Vagina (tissue), 2 donors: ENCODE measurements around the gene CDC73. TPM values are rescaled to one million over a fixed set of nuclear protein-coding genes. Genes with fewer than 3 reads are reported as not detected.

Experiments used
- DNase-seq, 2 donors: peaks; one replicate each; pipeline ENCODE4 v3.0.0-alpha.2; 2017; ENCODE audit errors: extremely low spot score in 2 of 2
- H3K27ac ChIP-seq: fragments of 200-600 bp; sonication (generic); one replicate; pipeline ENCODE4 v1.5.1; 2019
- H3K27me3 ChIP-seq: fragments of 200-600 bp; sonication (generic); one replicate; pipeline ENCODE4 v1.5.1; 2019
- H3K36me3 ChIP-seq, 2 donors: fragments of 200-600 bp; sonication (generic); one replicate each; pipeline ENCODE4 v1.5.1; 2017 to 2019
- H3K4me1 ChIP-seq: fragments of 200-600 bp; sonication (generic); one replicate; pipeline ENCODE4 v1.5.1; 2019
- H3K4me3 ChIP-seq, 2 donors: fragments of 200-600 bp; sonication (generic); 1 replicate in 1 of 2; 2 replicates in 1 of 2; pipeline ENCODE4 v1.5.1; 2016 to 2019
- H3K9me3 ChIP-seq: fragments of 200-600 bp; sonication (generic); one replicate; pipeline ENCODE4 v1.5.1; 2019
- POLR2A ChIP-seq, 2 donors: fragments of 450-650 bp; IDR thresholded peaks; one replicate each; pipeline ENCODE4 v1.6.1; 2017; ENCODE audit warnings: antibody characterized with exemption in 2 of 2, mild to moderate bottlenecking in 2 of 2, moderate library complexity in 2 of 2
- POLR2AphosphoS5 ChIP-seq, 2 donors: sonication (generic); formaldehyde crosslinking; IDR thresholded peaks; one replicate each; pipeline ENCODE4 v1.9.0; 2017; ENCODE audit warnings: antibody characterized with exemption in 2 of 2, mild to moderate bottlenecking in 2 of 2, low read depth in 1 of 2; ENCODE audit not compliant: insufficient read depth in 1 of 2
- intact Hi-C: fragments of 100-400 bp; cut with DNase I; formaldehyde crosslinking; loops from one replicate; pipeline ENCODE4 v1.15.1; 2023
- total RNA-seq: library from RNA; depleted of rRNA; stranded (reverse); fragments of >200 nt; gene quantifications from one replicate; pipeline ENCODE4 v1.2.3, GENCODE V29; 2016
- TF ChIP-seq, protein P1 (sequence below), 3 experiments: fragments of 450-650 bp in 2 of 3; fragments of 200-600 bp in 1 of 3; sonication (generic) in 1 of 3; IDR thresholded peaks; one replicate each; pipeline ENCODE4 v1.5.1; 2017 to 2019; ENCODE audit warnings: antibody characterized with exemption in 3 of 3, mild to moderate bottlenecking in 2 of 3, moderate library complexity in 2 of 3

The CDC73 gene
- total RNA-seq, 1 donor from 2014 or later, result 28.5 TPM

DNA sequence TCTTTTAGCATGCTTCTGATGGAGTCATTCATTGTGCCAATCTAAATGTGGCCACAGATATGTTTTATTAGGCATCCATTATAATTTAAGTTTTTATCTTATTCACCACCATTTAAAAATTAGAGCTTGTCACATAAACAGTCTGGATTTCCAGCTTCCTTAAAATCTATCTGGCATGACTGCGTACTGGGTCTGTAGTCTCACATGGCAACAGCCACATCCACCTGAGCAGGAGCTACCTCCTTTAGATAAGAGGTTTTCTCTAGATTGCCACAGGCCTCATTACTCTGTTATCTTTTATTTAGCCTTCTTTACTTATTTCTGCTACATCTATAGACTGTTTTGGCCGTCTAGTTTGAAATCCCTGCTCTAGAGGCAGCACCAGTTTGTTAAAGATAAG is 35.5 kb downstream of the CDC73 start:
- Histone ChIP-seq H3K36me3 (peaks cover 0 to 24% of the 10 kb centered on the region in 2 donors), H3K4me1 (peaks cover 9% of the 10 kb centered on the region), H3K27ac (no peak overlapping the region), H3K9me3 (no peaks in the 10 kb centered on the region), H3K4me3 (no peak overlapping the region), H3K27me3 (no peaks in the 10 kb centered on the region)
- no peak for DNase-seq
- TF ChIP-seq POLR2AphosphoS5 (IDR thresholded peaks at IDR 0.05; ENCODE audit: insufficient read depth in 1 of 2, low read depth in 1 of 2) (no peak), POLR2A (IDR thresholded peaks at IDR 0.05) (no peak)
- TF ChIP-seq, protein P1, sequence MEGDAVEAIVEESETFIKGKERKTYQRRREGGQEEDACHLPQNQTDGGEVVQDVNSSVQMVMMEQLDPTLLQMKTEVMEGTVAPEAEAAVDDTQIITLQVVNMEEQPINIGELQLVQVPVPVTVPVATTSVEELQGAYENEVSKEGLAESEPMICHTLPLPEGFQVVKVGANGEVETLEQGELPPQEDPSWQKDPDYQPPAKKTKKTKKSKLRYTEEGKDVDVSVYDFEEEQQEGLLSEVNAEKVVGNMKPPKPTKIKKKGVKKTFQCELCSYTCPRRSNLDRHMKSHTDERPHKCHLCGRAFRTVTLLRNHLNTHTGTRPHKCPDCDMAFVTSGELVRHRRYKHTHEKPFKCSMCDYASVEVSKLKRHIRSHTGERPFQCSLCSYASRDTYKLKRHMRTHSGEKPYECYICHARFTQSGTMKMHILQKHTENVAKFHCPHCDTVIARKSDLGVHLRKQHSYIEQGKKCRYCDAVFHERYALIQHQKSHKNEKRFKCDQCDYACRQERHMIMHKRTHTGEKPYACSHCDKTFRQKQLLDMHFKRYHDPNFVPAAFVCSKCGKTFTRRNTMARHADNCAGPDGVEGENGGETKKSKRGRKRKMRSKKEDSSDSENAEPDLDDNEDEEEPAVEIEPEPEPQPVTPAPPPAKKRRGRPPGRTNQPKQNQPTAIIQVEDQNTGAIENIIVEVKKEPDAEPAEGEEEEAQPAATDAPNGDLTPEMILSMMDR (IDR thresholded peaks at IDR 0.05), result no peak
- intact Hi-C loops, result no loop called here

DNA sequence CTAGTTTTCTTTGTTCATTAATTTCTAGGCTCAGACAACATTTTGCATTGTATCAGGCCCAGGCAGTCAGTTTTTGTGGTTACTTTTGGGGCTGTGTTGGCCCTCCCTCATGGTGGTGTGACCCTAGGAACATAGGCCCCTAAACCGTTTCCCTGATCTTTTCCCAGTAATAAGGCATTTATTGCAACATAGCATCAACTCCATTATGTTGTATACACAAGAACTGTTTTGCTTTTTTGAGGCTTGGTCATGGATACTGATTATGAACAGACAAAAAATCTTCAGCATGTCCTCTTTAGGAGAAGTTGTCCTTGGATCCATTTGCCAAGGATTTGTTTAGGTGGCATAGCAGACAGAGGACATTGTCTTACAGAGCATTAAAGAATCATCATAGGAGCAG is 54.3 kb downstream of the CDC73 start:
- Histone ChIP-seq H3K9me3 (no peaks in the 10 kb centered on the region), H3K27me3 (no peaks in the 10 kb centered on the region), H3K27ac (no peak overlapping the region), H3K4me1 (no peaks in the 10 kb centered on the region), H3K4me3 (no peak overlapping the region), H3K36me3 (no peaks in the 10 kb centered on the region)
- intact Hi-C loops, result no loop called here
- DNase-seq, result no peak
- TF ChIP-seq POLR2AphosphoS5 (IDR thresholded peaks at IDR 0.05; ENCODE audit: insufficient read depth in 1 of 2, low read depth in 1 of 2) (no peak), POLR2A (IDR thresholded peaks at IDR 0.05) (no peak)
- TF ChIP-seq, protein P1 (IDR thresholded peaks at IDR 0.05), result no peak

DNA sequence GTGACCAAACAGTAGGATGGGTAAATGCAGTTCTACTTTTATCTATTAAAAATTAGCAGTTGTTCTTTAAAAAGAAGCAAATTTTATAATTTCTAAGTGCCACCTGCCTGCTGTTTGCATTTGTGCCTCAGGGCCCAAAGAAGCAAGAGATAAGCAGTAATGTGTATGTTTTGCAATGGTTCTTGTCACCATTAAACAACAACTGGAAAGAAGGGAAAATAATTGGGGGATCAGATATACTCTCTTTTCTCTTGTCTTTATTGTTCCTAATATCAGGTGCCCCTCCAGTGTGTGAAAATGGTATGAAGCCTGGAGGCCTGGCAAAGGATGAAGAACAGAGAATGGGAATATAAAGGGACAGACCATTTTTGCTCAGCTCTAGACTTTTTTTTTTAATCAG is 55.0 kb downstream of the CDC73 start:
- Histone ChIP-seq H3K27ac (no peak overlapping the region), H3K4me3 (no peak overlapping the region), H3K4me1 (no peaks in the 10 kb centered on the region), H3K36me3 (no peaks in the 10 kb centered on the region), H3K27me3 (no peaks in the 10 kb centered on the region), H3K9me3 (no peaks in the 10 kb centered on the region)
- intact Hi-C loops, result no loop called here
- no peak for TF ChIP-seq POLR2AphosphoS5 (IDR thresholded peaks at IDR 0.05; ENCODE audit: insufficient read depth in 1 of 2, low read depth in 1 of 2)
- no peak for DNase-seq

DNA sequence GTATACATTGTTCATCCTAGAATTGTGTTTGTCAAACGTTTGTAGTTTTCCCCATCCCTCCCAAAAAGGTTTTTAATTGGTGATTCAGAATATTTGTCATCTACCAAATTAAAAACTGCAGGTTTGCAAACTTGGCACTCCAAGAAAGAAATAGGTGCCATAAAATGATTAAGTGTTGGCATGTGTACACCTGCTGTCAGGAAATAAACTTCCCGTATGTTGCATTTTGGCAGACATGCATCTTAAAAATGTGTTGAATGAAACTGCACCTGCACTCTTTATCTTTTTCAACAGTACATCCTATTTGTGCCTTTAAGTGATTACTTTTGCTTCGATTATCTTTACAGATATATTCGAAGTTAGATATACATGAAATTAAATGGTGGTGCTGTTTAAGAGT is 57.3 kb downstream of the CDC73 start:
- intact Hi-C loops, result no loop called here
- no peak overlapping the region for H3K27ac ChIP-seq
- H3K9me3 ChIP-seq, result no peaks in the 10 kb centered on the region
- no peak for TF ChIP-seq POLR2A (IDR thresholded peaks at IDR 0.05)
- TF ChIP-seq, protein P1 (IDR thresholded peaks at IDR 0.05), result no peak
- no peak for TF ChIP-seq POLR2AphosphoS5 (IDR thresholded peaks at IDR 0.05; ENCODE audit: insufficient read depth in 1 of 2, low read depth in 1 of 2)
- no peaks in the 10 kb centered on the region for H3K36me3 ChIP-seq
- H3K4me3 ChIP-seq, result no peak overlapping the region
- no peaks in the 10 kb centered on the region for H3K27me3 ChIP-seq
- DNase-seq, result no peak
- H3K4me1 ChIP-seq, result peaks cover 13% of the 10 kb centered on the region

DNA sequence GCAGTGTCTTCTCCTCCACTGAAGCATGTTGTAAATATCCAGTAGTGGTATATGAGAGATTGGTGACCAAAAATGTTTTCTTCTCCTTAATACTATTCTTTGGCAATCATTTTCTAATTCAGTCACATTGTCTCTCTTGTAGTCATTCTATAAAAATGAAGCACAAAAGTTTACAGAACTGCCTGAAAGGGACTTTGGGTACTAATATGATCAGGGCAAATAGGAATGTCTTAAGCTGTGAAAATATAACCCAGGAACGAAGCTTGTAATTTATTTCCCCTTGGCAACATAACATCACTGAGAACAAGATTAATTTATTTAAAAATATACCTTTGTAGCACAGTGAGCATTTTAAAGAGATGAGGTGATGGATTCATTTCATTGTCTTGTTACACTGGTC is 59.7 kb downstream of the CDC73 start:
- Histone ChIP-seq H3K4me1 (peaks cover 25% of the 10 kb centered on the region), H3K27ac (no peak overlapping the region), H3K27me3 (no peaks in the 10 kb centered on the region), H3K36me3 (no peaks in the 10 kb centered on the region), H3K4me3 (no peak overlapping the region), H3K9me3 (no peaks in the 10 kb centered on the region)
- TF ChIP-seq POLR2AphosphoS5 (IDR thresholded peaks at IDR 0.05; ENCODE audit: insufficient read depth in 1 of 2, low read depth in 1 of 2) (no peak), POLR2A (IDR thresholded peaks at IDR 0.05) (no peak)
- TF ChIP-seq, protein P1 (IDR thresholded peaks at IDR 0.05), result no peak
- intact Hi-C loops, result no loop called here
- no peak for DNase-seq

DNA sequence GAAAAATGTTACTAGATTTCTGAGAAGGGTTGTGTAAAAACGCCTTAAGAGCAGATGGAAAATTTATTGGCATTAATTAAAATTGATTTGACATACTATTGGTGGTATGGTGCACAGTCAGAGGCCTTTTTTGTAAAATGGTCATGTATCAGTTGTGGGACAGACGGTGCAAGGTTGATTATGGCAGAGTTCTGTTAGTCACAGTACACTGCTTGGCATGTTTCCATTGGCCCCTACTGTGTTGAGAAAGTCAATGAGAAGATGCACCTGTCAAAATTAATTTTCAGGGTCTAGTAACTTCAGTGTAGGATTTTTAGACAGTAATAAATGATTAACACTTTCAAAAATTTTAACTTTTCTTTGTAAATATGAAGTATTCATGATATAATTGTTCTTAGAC is 60.2 kb downstream of the CDC73 start:
- H3K27ac ChIP-seq, result no peak overlapping the region
- H3K36me3 ChIP-seq, result no peaks in the 10 kb centered on the region
- no peaks in the 10 kb centered on the region for H3K9me3 ChIP-seq
- no peaks in the 10 kb centered on the region for H3K27me3 ChIP-seq
- peaks cover 29% of the 10 kb centered on the region for H3K4me1 ChIP-seq
- DNase-seq, result no peak
- no peak for TF ChIP-seq POLR2AphosphoS5 (IDR thresholded peaks at IDR 0.05; ENCODE audit: insufficient read depth in 1 of 2, low read depth in 1 of 2)
- TF ChIP-seq, protein P1 (IDR thresholded peaks at IDR 0.05), result no peak
- TF ChIP-seq POLR2A (IDR thresholded peaks at IDR 0.05), result no peak
- intact Hi-C loops, result no loop called here
- H3K4me3 ChIP-seq, result no peak overlapping the region
